ENCODE measurements around the gene VPS26C. TPM values are rescaled to one million over a fixed set of nuclear protein-coding genes. Genes with fewer than 3 reads are reported as not detected.

Gene VPS26C
- total RNA-seq, 1 experiment from 2014 or later = 40.5 TPM

DNA sequence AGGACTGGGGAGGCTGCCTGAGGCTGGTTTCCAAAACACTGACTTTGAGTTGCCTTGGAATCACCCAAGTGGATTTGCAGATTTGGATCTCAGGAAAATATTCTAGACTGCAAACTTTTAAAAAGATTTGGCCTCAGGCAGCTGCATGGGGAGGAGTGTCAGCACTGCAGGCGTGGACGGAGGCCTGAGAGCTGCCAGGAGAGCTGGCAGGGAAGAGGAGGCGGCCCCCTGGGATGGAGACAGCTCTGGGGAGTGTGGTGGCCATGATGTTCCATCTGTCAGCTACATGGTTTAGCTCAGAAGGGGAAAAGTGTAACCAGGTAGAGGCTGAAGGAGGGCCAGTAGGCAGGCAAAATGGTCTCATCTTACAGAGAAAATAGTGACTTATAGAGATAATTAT lies 72.1 kb downstream of the VPS26C start:
- no peaks in the 10 kb centered on the region; the same call in 1 of the 2 replicates for H3K36me3 ChIP-seq (ENCODE audit: control insufficient read depth, insufficient read depth, low read length)
- Mint-ChIP-seq H3K27ac (ENCODE audit: unreplicated experiment) (no peak overlapping the region), H3K36me3 (ENCODE audit: insufficient read depth, unreplicated experiment) (peaks cover 87% of the 10 kb centered on the region), H3K9me3 (ENCODE audit: unreplicated experiment) (no peaks in the 10 kb centered on the region), H3K4me1 (ENCODE audit: low read depth, unreplicated experiment) (no peaks in the 10 kb centered on the region), H3K27me3 (ENCODE audit: insufficient read depth, unreplicated experiment) (no peaks in the 10 kb centered on the region), H3K4me3 (ENCODE audit: unreplicated experiment) (no peak overlapping the region)
- H3K27me3 ChIP-seq (replicated peaks; ENCODE audit: control insufficient read depth, insufficient read depth, low read length) = no peaks in the 10 kb centered on the region
- H3K9me3 ChIP-seq = no peaks in the 10 kb centered on the region
- H3K4me1 ChIP-seq = no peaks in the 10 kb centered on the region
- POLR2A ChIA-PET = no interaction called here
- no peak overlapping the region for H3K4me3 ChIP-seq (ENCODE audit: low read depth, low read length)
- intact Hi-C loops (cut with micrococcal nuclease; ENCODE audit: unreplicated experiment) = no loop called here
- TF ChIP-seq, protein P1, sequence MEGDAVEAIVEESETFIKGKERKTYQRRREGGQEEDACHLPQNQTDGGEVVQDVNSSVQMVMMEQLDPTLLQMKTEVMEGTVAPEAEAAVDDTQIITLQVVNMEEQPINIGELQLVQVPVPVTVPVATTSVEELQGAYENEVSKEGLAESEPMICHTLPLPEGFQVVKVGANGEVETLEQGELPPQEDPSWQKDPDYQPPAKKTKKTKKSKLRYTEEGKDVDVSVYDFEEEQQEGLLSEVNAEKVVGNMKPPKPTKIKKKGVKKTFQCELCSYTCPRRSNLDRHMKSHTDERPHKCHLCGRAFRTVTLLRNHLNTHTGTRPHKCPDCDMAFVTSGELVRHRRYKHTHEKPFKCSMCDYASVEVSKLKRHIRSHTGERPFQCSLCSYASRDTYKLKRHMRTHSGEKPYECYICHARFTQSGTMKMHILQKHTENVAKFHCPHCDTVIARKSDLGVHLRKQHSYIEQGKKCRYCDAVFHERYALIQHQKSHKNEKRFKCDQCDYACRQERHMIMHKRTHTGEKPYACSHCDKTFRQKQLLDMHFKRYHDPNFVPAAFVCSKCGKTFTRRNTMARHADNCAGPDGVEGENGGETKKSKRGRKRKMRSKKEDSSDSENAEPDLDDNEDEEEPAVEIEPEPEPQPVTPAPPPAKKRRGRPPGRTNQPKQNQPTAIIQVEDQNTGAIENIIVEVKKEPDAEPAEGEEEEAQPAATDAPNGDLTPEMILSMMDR (IDR thresholded peaks at IDR 0.05; ENCODE audit: insufficient read depth in 1 of 2, low read depth in 1 of 2, low read length in 1 of 2, severe bottlenecking in 1 of 2, unreplicated experiment in 1 of 2) = no peak
- BruUV-seq (replicated peaks) = no TSS peak
- CTCF ChIA-PET = no interaction called here
- no peak for DNase-seq

DNA sequence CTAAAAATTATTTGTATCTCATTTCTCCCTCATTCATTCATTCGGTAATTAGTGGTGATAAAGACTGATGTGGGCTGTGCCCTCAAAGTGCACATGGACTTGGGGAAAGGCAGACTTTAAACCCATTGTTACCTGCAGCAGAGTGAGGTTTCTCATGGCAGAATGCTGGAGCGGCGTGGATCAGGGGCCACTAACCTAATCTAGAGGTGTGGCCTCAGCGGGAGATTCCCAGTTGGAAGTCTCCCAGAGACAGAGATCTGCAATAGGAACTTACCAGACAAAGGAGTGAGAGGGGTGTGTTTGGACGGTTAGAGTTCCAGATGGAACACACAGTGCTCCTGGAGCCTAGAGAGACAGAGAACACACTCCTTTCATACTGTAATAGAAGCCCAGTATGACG lies 73.5 kb downstream of the VPS26C start:
- CTCF ChIA-PET = no interaction called here
- Mint-ChIP-seq H3K4me1 (ENCODE audit: low read depth, unreplicated experiment) (no peaks in the 10 kb centered on the region), H3K27me3 (ENCODE audit: insufficient read depth, unreplicated experiment) (no peaks in the 10 kb centered on the region), H3K27ac (ENCODE audit: unreplicated experiment) (no peak overlapping the region), H3K36me3 (ENCODE audit: insufficient read depth, unreplicated experiment) (peaks cover 90% of the 10 kb centered on the region), H3K9me3 (ENCODE audit: unreplicated experiment) (no peaks in the 10 kb centered on the region), H3K4me3 (ENCODE audit: unreplicated experiment) (no peak overlapping the region)
- intact Hi-C loops (cut with micrococcal nuclease; ENCODE audit: unreplicated experiment) = no loop called here
- DNase-seq = no peak
- TF ChIP-seq, protein P1 (IDR thresholded peaks at IDR 0.05; ENCODE audit: insufficient read depth in 1 of 2, low read depth in 1 of 2, low read length in 1 of 2, severe bottlenecking in 1 of 2, unreplicated experiment in 1 of 2) = no peak
- Histone ChIP-seq H3K9me3 (no peaks in the 10 kb centered on the region), H3K4me3 (ENCODE audit: low read depth, low read length) (no peak overlapping the region), H3K27me3 (replicated peaks; ENCODE audit: control insufficient read depth, insufficient read depth, low read length) (no peaks in the 10 kb centered on the region), H3K4me1 (no peaks in the 10 kb centered on the region), H3K36me3 (ENCODE audit: control insufficient read depth, insufficient read depth, low read length) (no peaks in the 10 kb centered on the region; the same call in 1 of the 2 replicates)
- POLR2A ChIA-PET = no interaction called here
- BruUV-seq (replicated peaks) = no TSS peak

DNA sequence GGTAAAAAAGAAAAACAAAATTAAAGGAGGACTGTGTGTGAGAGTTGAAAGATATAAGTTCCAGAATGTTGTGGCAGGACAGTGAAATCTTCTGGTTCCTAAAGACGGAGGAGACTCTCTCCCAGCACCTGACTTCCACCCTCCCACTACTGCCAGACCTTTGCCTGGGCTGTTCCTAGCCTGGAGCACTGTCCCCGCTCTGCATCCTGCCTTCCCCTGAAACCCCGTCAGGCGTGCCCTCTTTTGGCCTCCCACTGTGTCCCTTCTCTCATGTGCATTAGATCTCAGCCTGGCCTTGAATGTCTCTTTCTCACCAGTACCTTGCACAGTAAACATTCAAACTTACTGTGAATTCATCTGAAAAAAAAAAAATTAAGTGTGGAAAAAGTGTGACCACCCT lies 74.1 kb downstream of the VPS26C start:
- Mint-ChIP-seq H3K36me3 (ENCODE audit: insufficient read depth, unreplicated experiment) (peaks cover 89% of the 10 kb centered on the region), H3K4me1 (ENCODE audit: low read depth, unreplicated experiment) (no peaks in the 10 kb centered on the region), H3K4me3 (ENCODE audit: unreplicated experiment) (no peak overlapping the region), H3K27me3 (ENCODE audit: insufficient read depth, unreplicated experiment) (no peaks in the 10 kb centered on the region), H3K27ac (ENCODE audit: unreplicated experiment) (no peak overlapping the region), H3K9me3 (ENCODE audit: unreplicated experiment) (no peaks in the 10 kb centered on the region)
- POLR2A ChIA-PET = no interaction called here
- no TSS peak for BruUV-seq (replicated peaks)
- DNase-seq = no peak
- no peaks in the 10 kb centered on the region for H3K27me3 ChIP-seq (replicated peaks; ENCODE audit: control insufficient read depth, insufficient read depth, low read length)
- TF ChIP-seq, protein P1 (IDR thresholded peaks at IDR 0.05; ENCODE audit: insufficient read depth in 1 of 2, low read depth in 1 of 2, low read length in 1 of 2, severe bottlenecking in 1 of 2, unreplicated experiment in 1 of 2) = no peak
- H3K4me3 ChIP-seq (ENCODE audit: low read depth, low read length) = no peak overlapping the region
- CTCF ChIA-PET = no interaction called here
- no peaks in the 10 kb centered on the region for H3K9me3 ChIP-seq
- intact Hi-C loops (cut with micrococcal nuclease; ENCODE audit: unreplicated experiment) = no loop called here
- H3K36me3 ChIP-seq (ENCODE audit: control insufficient read depth, insufficient read depth, low read length) = no peaks in the 10 kb centered on the region; the same call in 1 of the 2 replicates
- no peaks in the 10 kb centered on the region for H3K4me1 ChIP-seq

All from Caco-2 (cell line).